Heart left ventricle (tissue), 13 donors: Measurements from ENCODE around the gene SH3YL1.

ENCODE experiments used
- POLR2A ChIP-seq, 2 donors: fragments of 450-650 bp; IDR thresholded peaks; one replicate each; pipeline ENCODE4 v1.6.1; 2017; ENCODE audit warnings: antibody characterized with exemption in 2 of 2, mild to moderate bottlenecking in 2 of 2, moderate library complexity in 2 of 2
- TF ChIP-seq, protein P1 (sequence below), 12 donors: fragments of 200-600 bp; sonication (generic) in 4 of 12; IDR thresholded peaks; one replicate each; pipeline versions ENCODE4 v1.5.0 to v1.8.0; 2018 to 2022; ENCODE audit warnings: antibody characterized with exemption in 12 of 12, mild to moderate bottlenecking in 5 of 12
- donor health status: ischemic (EF 13 %, LVEDD 7.1; RV severe dilation, severe dysfunction).
- donor health status: DM: no; HTN: yes; CAD: no.
- donor health status: DM: no; HTN: no; CAD: no.
- donor health status: ischemic (EF 25% LVEDD 6.9; RV normal size, moderate dysfunction).
- donor health status: ischemic (EF 25% LVEDD 5.7; RV mildly dilated, moderate dysfunction).
- donor health status: ischemic (EF 35%, LVEDD 5.7; RV mildly dilated, moderate dysfunction).
- donor health status: nonischemic (EF 11% LVEDD 7.7; RV severe dilation, severe dysfunction).
- donor health status: DM: yes; HTN: yes; CAD: no.
- donor health status: PGD.
- donor health status: ischemic (EF 29% LVEDD 5.4; RV normal size, mild dysfunction).
- donor health status: nonischemic (EF 23%, LVEDD 6.1; RV moderate dilation, normal function).

DNA sequence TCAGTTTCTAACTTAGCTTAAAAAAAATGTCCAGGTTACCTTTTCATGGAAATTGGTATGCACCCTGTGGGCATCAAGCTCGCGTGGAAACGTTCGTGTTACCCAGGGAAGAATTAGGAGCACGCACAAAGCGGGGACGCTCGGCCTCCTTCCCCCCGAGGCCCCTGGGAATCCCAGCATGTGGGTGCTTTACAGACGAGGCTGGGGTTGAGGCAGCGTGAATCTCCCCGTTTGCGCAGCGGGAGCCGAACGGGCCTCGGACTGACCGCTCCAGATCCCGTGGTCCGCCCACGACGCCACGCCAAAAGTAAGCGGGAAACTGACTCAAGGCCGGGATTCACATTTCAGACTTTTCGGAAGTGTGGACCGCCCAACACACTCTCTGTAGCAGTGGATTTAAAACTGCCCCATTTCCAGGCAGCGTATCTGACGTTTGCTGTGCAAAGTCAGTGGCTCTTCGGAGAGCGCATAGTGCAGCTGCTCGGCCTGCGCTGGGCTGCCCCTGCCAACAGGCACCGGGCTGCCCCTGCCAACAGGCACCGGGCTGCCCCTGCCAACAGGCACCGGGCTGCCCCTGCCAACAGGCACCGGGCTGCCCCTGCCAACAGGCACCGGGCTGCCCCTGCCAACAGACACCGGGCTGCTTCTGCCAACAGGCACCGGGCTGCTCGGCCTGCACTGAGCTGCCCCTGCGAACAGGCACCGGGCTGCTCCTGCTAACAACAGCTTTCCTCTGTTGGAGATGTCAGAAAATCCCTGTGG, 49.7 kb downstream of the SH3YL1 start:
- TF ChIP-seq, protein P1, sequence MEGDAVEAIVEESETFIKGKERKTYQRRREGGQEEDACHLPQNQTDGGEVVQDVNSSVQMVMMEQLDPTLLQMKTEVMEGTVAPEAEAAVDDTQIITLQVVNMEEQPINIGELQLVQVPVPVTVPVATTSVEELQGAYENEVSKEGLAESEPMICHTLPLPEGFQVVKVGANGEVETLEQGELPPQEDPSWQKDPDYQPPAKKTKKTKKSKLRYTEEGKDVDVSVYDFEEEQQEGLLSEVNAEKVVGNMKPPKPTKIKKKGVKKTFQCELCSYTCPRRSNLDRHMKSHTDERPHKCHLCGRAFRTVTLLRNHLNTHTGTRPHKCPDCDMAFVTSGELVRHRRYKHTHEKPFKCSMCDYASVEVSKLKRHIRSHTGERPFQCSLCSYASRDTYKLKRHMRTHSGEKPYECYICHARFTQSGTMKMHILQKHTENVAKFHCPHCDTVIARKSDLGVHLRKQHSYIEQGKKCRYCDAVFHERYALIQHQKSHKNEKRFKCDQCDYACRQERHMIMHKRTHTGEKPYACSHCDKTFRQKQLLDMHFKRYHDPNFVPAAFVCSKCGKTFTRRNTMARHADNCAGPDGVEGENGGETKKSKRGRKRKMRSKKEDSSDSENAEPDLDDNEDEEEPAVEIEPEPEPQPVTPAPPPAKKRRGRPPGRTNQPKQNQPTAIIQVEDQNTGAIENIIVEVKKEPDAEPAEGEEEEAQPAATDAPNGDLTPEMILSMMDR (IDR thresholded peaks at IDR 0.05): no peak
- no peak for TF ChIP-seq POLR2A (IDR thresholded peaks at IDR 0.05)
